GM18502 (cell line): Measurements from ENCODE around the gene MAPK1.
A peak's percentile ranks its signal among the peaks of the same experiment; 100 is the strongest.
"Not testable (repeated sequence)": the region's sequence is repeated elsewhere in the genome, so short reads cannot be mapped to it uniquely, and the experiment has no call there.

Experiments
- ATAC-seq: cut with Tn5 transposase; IDR thresholded peaks from one replicate; pipeline ENCODE4 v1.9.1; 2021; ENCODE audit warnings: mild to moderate bottlenecking; ENCODE audit not compliant: unreplicated experiment, poor library complexity

Gene MAPK1

GRCh38 chr22:21882754-21883333 lies 15.4 kb upstream of the MAPK1 start:
- ATAC-seq: not testable (repeated sequence)

GRCh38 chr22:21881841-21882753 lies 14.7 kb upstream of the MAPK1 start:
- ATAC-seq: no peak

- ATAC-seq: no peak
Observed at GRCh38 chr22:21876486-21877176, 9.2 kb upstream of the MAPK1 start.

GRCh38 chr22:21874953-21875352 lies 7.5 kb upstream of the MAPK1 start:
- ATAC-seq: not testable (repeated sequence)

GRCh38 chr22:21873619-21874018 lies 6.2 kb upstream of the MAPK1 start:
- no peak for ATAC-seq

- ATAC-seq: not testable (repeated sequence)
Observed at GRCh38 chr22:21872741-21873140, 5.3 kb upstream of the MAPK1 start.

GRCh38 chr22:21868651-21869050 lies 1.2 kb upstream of the MAPK1 start:
- no peak for ATAC-seq

GRCh38 chr22:21866833-21867527 lies 465 bp downstream of the MAPK1 start:
- peak; percentile 17 for ATAC-seq

GRCh38 chr22:21865041-21865440 lies 2.4 kb downstream of the MAPK1 start:
- ATAC-seq: no peak

- no peak for ATAC-seq
Observed at GRCh38 chr22:21862386-21863245, 4.8 kb downstream of the MAPK1 start.

- no peak for ATAC-seq
Observed at GRCh38 chr22:21861851-21862250, 5.6 kb downstream of the MAPK1 start.

- no peak for ATAC-seq
Observed at GRCh38 chr22:21861264-21861848, 6.1 kb downstream of the MAPK1 start.

- ATAC-seq: no peak
Observed at GRCh38 chr22:21860491-21861039, 6.9 kb downstream of the MAPK1 start.

- no peak for ATAC-seq
Observed at GRCh38 chr22:21858025-21858764, 9.2 kb downstream of the MAPK1 start.

- no peak for ATAC-seq
Observed at GRCh38 chr22:21857481-21857914, 9.9 kb downstream of the MAPK1 start.

GRCh38 chr22:21856868-21857267 lies 10.6 kb downstream of the MAPK1 start:
- no peak for ATAC-seq

GRCh38 chr22:21856197-21856596 lies 11.2 kb downstream of the MAPK1 start:
- no peak for ATAC-seq

GRCh38 chr22:21855676-21856075 lies 11.8 kb downstream of the MAPK1 start:
- no peak for ATAC-seq
